H1 (cell line): Measurements from ENCODE around the gene SLC24A4. TPM values are rescaled to one million over a fixed set of nuclear protein-coding genes. Genes with fewer than 3 reads are reported as not detected.

Experiments used
- CTCF ChIA-PET: fragments of 300-600 bp; sonication (Branson Sonifier 250); formaldehyde crosslinking; loops from one replicate; lab custom pipeline; 2021; ENCODE audit not compliant: partially characterized antibody; lab: Charles Lee
- POLR2A ChIA-PET: fragments of 300-600 bp; sonication (Branson Sonifier 250); formaldehyde crosslinking; loops from one replicate; lab custom pipeline; 2021; ENCODE audit warnings: inconsistent platforms; ENCODE audit not compliant: partially characterized antibody; lab: Charles Lee
- DNase-seq, 2 experiments: peaks; one replicate each; pipeline versions ENCODE4 v3.0.0 to v3.0.0-alpha.2; 2010 to 2022; ENCODE audit warnings: low spot score in 2 of 2, low read depth in 1 of 2, mixed read lengths in 1 of 2
- FAIRE-seq: peaks from 2 replicates; lab custom pipeline; 2011; peaks lifted over from hg19 to GRCh38; lab: Jason Lieb, UNC
- H2AFZ ChIP-seq: 2 replicates; pipeline ENCODE4 v1.8.1; 2012; ENCODE audit warnings: low read length, inconsistent platforms
- H2AK5ac ChIP-seq: 2 replicates; pipeline ENCODE4 v1.6.1; 2013; ENCODE audit warnings: low read depth, low read length
- H2BK120ac ChIP-seq: replicated peaks from 2 replicates; pipeline ENCODE3; 2013; ENCODE audit warnings: low read depth, low read length, inconsistent platforms
- H2BK12ac ChIP-seq: 2 replicates; pipeline ENCODE4 v1.6.1; 2013; ENCODE audit warnings: low read depth, low read length
- H2BK15ac ChIP-seq: 2 replicates; pipeline ENCODE4 v1.6.1; 2013; ENCODE audit warnings: low read length
- H2BK20ac ChIP-seq: 2 replicates; pipeline ENCODE4 v1.6.1; 2013; ENCODE audit warnings: low read length
- H2BK5ac ChIP-seq: 2 replicates; pipeline ENCODE4 v1.6.1; 2013; ENCODE audit warnings: low read depth, low read length
- H3K14ac ChIP-seq: 2 replicates; pipeline ENCODE4 v1.6.1; 2013; ENCODE audit warnings: inconsistent platforms; ENCODE audit not compliant: insufficient read length
- H3K18ac ChIP-seq: 2 replicates; pipeline ENCODE4 v1.6.1; 2013; ENCODE audit warnings: low read length; ENCODE audit errors: extremely low read depth
- H3K23ac ChIP-seq: 2 replicates; pipeline ENCODE4 v1.6.1; 2013; ENCODE audit warnings: inconsistent platforms; ENCODE audit not compliant: insufficient read length
- H3K23me2 ChIP-seq: 2 replicates; pipeline ENCODE4 v1.6.1; 2013; ENCODE audit warnings: low read depth, low read length
- H3K27ac ChIP-seq: 2 replicates; pipeline ENCODE4 v1.6.1; 2011; ENCODE audit warnings: low read depth, low read length, inconsistent platforms
- H3K27me3 ChIP-seq, 4 experiments: replicated peaks in 1 of 4; 1 replicate in 1 of 4; 2 replicates in 3 of 4; pipeline versions ENCODE4 v1.6.1 to v1.8.1; 2011 to 2013; ENCODE audit warnings: low read length in 3 of 4, mild to moderate bottlenecking in 3 of 4, inconsistent platforms in 2 of 4, mixed read lengths in 2 of 4, moderate library complexity in 1 of 4; ENCODE audit not compliant: control insufficient read depth in 3 of 4, insufficient read depth in 3 of 4; ENCODE audit errors: extremely low read depth in 1 of 4
- H3K36me3 ChIP-seq, 4 experiments: 2 replicates each; pipeline versions ENCODE4 v1.6.1 to v1.8.1; 2011 to 2013; ENCODE audit warnings: mild to moderate bottlenecking in 4 of 4, low read length in 3 of 4, moderate library complexity in 2 of 4, control low read depth in 1 of 4, inconsistent platforms in 1 of 4; ENCODE audit not compliant: insufficient read depth in 4 of 4, control insufficient read depth in 2 of 4
- H3K4ac ChIP-seq: replicated peaks from 2 replicates; pipeline ENCODE3; 2013; ENCODE audit warnings: low read length, low read depth, mixed read lengths, inconsistent platforms; ENCODE audit not compliant: insufficient read length
- H3K4me1 ChIP-seq, 4 experiments: replicated peaks in 1 of 4; 1 replicate in 1 of 4; 2 replicates in 3 of 4; pipeline versions ENCODE4 v1.6.1 to v1.8.1; 2011 to 2013; ENCODE audit warnings: low read length in 3 of 4, inconsistent platforms in 2 of 4, mixed read lengths in 1 of 4; ENCODE audit not compliant: insufficient read depth in 4 of 4, control insufficient read depth in 3 of 4
- H3K4me2 ChIP-seq, 2 experiments: 2 replicates each; pipeline versions ENCODE4 v1.6.1 to v1.8.1; 2011 to 2013; ENCODE audit warnings: low read depth in 2 of 2, low read length in 2 of 2, control low read depth in 1 of 2, inconsistent platforms in 1 of 2, mild to moderate bottlenecking in 1 of 2; ENCODE audit not compliant: insufficient read depth in 1 of 2
- H3K4me3 ChIP-seq, 4 experiments: fragments of 200-600, 300-600 bp in 1 of 4; sonication (generic), shearing (Covaris generic), sonication (Bioruptor Twin) in 1 of 4; 2 replicates each; pipeline versions ENCODE4 v1.5.1 to v1.8.1; 2011 to 2016; ENCODE audit warnings: low read length in 4 of 4, low read depth in 3 of 4, control low read depth in 2 of 4, inconsistent platforms in 2 of 4, mild to moderate bottlenecking in 2 of 4, mixed read lengths in 1 of 4, moderate library complexity in 1 of 4; ENCODE audit not compliant: insufficient read depth in 2 of 4; ENCODE audit errors: extremely low read depth in 1 of 4
- H3K56ac ChIP-seq: replicated peaks from 2 replicates; pipeline ENCODE3; 2013; ENCODE audit warnings: low read depth, mild to moderate bottlenecking, mixed read lengths, low read length, inconsistent platforms; ENCODE audit not compliant: insufficient read length
- H3K79me1 ChIP-seq: 2 replicates; pipeline ENCODE4 v1.6.1; 2013; ENCODE audit warnings: low read depth, low read length, control low read depth
- H3K79me2 ChIP-seq, 2 experiments: 2 replicates each; pipeline versions ENCODE4 v1.6.1 to v1.8.1; 2012 to 2013; ENCODE audit warnings: low read length in 2 of 2, mild to moderate bottlenecking in 2 of 2, inconsistent platforms in 1 of 2; ENCODE audit not compliant: insufficient read depth in 2 of 2, control insufficient read depth in 1 of 2
- H3K9ac ChIP-seq, 4 experiments: replicated peaks in 1 of 4; 1 replicate in 1 of 4; 2 replicates in 3 of 4; pipeline versions ENCODE4 v1.6.1 to v1.8.1; 2011 to 2013; ENCODE audit warnings: low read depth in 3 of 4, low read length in 3 of 4, control low read depth in 2 of 4, mild to moderate bottlenecking in 2 of 4, moderate library complexity in 2 of 4, inconsistent platforms in 1 of 4; ENCODE audit errors: extremely low read depth in 1 of 4
- H3K9me3 ChIP-seq, 2 experiments: 2 replicates each; pipeline versions ENCODE4 v1.6.1 to v1.8.1; 2012 to 2013; ENCODE audit warnings: mild to moderate bottlenecking in 2 of 2, moderate library complexity in 2 of 2, control low read depth in 1 of 2, inconsistent platforms in 1 of 2, low read depth in 1 of 2, low read length in 1 of 2, mixed read lengths in 1 of 2; ENCODE audit not compliant: insufficient read depth in 2 of 2
- H4K20me1 ChIP-seq, 2 experiments: replicated peaks in 1 of 2; 2 replicates each; pipeline versions ENCODE3 to v1.8.1; 2011 to 2013; ENCODE audit warnings: inconsistent platforms in 2 of 2, low read length in 2 of 2, mild to moderate bottlenecking in 1 of 2; ENCODE audit not compliant: insufficient read depth in 2 of 2, control insufficient read depth in 1 of 2
- H4K5ac ChIP-seq: 2 replicates; pipeline ENCODE4 v1.6.1; 2013; ENCODE audit warnings: low read length, low read depth, mixed read lengths, inconsistent platforms; ENCODE audit not compliant: insufficient read length
- H4K8ac ChIP-seq: 2 replicates; pipeline ENCODE4 v1.8.0; 2013; ENCODE audit warnings: mild to moderate bottlenecking, moderate library complexity, low read length, inconsistent platforms; ENCODE audit not compliant: insufficient read depth; ENCODE audit errors: extremely low read depth
- H4K91ac ChIP-seq: replicated peaks from 2 replicates; pipeline ENCODE3; 2013; ENCODE audit warnings: low read length, mixed read lengths, inconsistent platforms; ENCODE audit not compliant: insufficient read length
- EGR1 ChIP-seq: IDR thresholded peaks from 2 replicates; pipeline ENCODE4 v1.6.1; 2011; ENCODE audit warnings: low read depth, low read length, borderline replicate concordance
- FOSL1 ChIP-seq: IDR thresholded peaks from 2 replicates; pipeline ENCODE4 v1.6.1; 2011; ENCODE audit warnings: mild to moderate bottlenecking, low read depth, low read length, moderate library complexity; ENCODE audit not compliant: insufficient read depth
- POLR2A ChIP-seq, 2 experiments: IDR thresholded peaks; 1 replicate in 1 of 2; 2 replicates in 1 of 2; pipeline ENCODE4 v1.6.1; 2011; ENCODE audit warnings: low read depth in 2 of 2, low read length in 2 of 2, mild to moderate bottlenecking in 2 of 2; ENCODE audit errors: control extremely low read depth in 1 of 2
- POLR2AphosphoS5 ChIP-seq: IDR thresholded peaks from 2 replicates; pipeline ENCODE4 v1.6.1; 2011; ENCODE audit warnings: low read depth, low read length
- TEAD4 ChIP-seq: IDR thresholded peaks from 2 replicates; pipeline ENCODE4 v1.6.1; 2012; ENCODE audit warnings: low read depth, low read length, inconsistent platforms, mixed read lengths
- ZNF274 ChIP-seq: IDR thresholded peaks from 2 replicates; pipeline ENCODE4 v1.7.0; 2012; ENCODE audit warnings: low read length, borderline replicate concordance; ENCODE audit errors: extremely low read depth
- WGBS, 2 experiments: shearing (Covaris generic) in 1 of 2; methylation state at CpG; one replicate each; pipeline versions ENCODE4 v1.1.6 to v1.1.7; 2013 to 2015; ENCODE audit warnings: low lambda C conversion rate in 2 of 2, mixed read lengths in 2 of 2, inconsistent platforms in 1 of 2, low coverage in 1 of 2, missing lambda C conversion rate in 1 of 2; ENCODE audit not compliant: insufficient replicate concordance in 2 of 2, insufficient coverage in 1 of 2, insufficient read length in 1 of 2; ENCODE audit errors: extremely low coverage in 1 of 2, missing lambda C conversion rate in 1 of 2; 5-methylcytosine and 5-hydroxymethylcytosine counted together
- polyA plus RNA-seq, 7 experiments: library from polyadenylated mRNA; depleted of rRNA in 3 of 7; stranded (reverse) in 5 of 7; unstranded in 2 of 7; fragments of >200 nt in 5 of 7; fragments of 200-250 nt in 2 of 7; gene quantifications; 1 replicate in 5 of 7; 2 replicates in 1 of 7; 4 replicates in 1 of 7; pipeline versions ENCODE4 v1.2.1 to v1.2.3, GENCODE V29; 2011 to 2013; ENCODE audit warnings: missing spikeins in 2 of 7, mixed read lengths in 2 of 7
- total RNA-seq: library from RNA; stranded (reverse); fragmentation: NEBNext Ultra II Directional; extraction: Animal tissue kit (Norgen Biotek cat#: 25700); gene quantifications from 2 replicates; pipeline ENCODE4 v1.2.1, GENCODE V29; 2021
- TF ChIP-seq, protein P1 (sequence below): IDR thresholded peaks from 2 replicates; pipeline ENCODE4 v1.6.1; 2011; ENCODE audit warnings: low read depth, mild to moderate bottlenecking, low read length; ENCODE audit not compliant: insufficient read depth
- TF ChIP-seq, protein P2 (sequence below): IDR thresholded peaks from 2 replicates; pipeline ENCODE4 v1.6.1; 2011; ENCODE audit warnings: low read length, improper control_type of control experiment

SLC24A4 gene
- total and polyA plus RNA-seq, 2 of the 8 experiments (the other 6 are each of a cell fraction or from before 2014, with no cell fraction given), result 0.27 to 0.89 TPM

DNA sequence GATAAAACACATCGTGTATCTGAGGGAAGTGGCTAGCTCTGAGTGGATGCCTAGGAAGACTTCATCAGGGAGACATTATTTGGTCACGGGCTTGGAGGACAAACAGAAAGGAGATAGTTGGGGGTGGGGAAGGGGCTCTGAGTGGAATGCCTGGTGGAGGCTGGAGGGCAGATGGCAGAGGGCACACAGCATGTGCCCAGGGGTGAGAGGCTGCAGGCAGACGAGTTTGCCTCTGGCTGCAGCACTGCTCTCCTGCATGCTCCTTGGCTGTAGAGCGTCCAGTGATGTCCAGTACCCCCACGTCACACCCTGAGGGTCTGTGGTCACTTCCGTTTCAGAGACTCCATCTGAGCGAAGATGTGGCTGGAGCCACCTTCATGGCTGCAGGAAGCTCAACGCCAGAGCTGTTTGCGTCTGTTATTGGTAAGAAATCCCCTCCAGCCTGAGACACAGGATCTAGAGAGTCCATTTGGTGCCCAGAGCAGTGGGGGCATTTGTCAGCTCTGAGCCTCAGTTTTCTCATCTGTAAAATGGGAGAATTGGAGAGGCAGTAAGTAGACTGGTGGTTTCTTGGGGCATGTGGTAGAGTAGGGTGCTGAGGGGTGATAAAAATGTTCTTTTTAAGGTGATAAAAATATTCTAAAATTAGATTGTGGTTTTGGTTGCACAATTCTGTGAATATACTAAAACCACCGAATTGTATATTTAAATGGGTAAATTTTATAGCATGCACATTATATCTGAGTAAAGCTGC lies 119.0 kb downstream of the SLC24A4 start:
- Histone ChIP-seq H4K5ac (no peak overlapping the region), H3K79me2 (no peaks in the 10 kb centered on the region), H2AFZ (no peak overlapping the region), H2BK12ac (no peak overlapping the region), H2BK120ac (no peak overlapping the region), H3K27ac (no peak overlapping the region), H2BK15ac (no peak overlapping the region), H2BK5ac (no peak overlapping the region), H3K79me1 (no peaks in the 10 kb centered on the region), H4K8ac (no peak overlapping the region), H3K4me2 (no peak overlapping the region), H2AK5ac (no peak overlapping the region), H3K36me3 (no peaks in the 10 kb centered on the region), H3K4me3 (no peak overlapping the region), H3K4ac (no peak overlapping the region), H3K4me1 (no peaks in the 10 kb centered on the region), H4K20me1 (peaks cover 0 to 2% of the 10 kb centered on the region in 2 experiments), H2BK20ac (no peak overlapping the region), H3K9ac (no peak overlapping the region), H3K56ac (no peak overlapping the region), H3K23ac (no peak overlapping the region), H3K14ac (no peak overlapping the region), H4K91ac (no peak overlapping the region), H3K27me3 (no peaks in the 10 kb centered on the region), H3K18ac (no peak overlapping the region), H3K9me3 (peaks cover 0 to 4% of the 10 kb centered on the region in 2 experiments; a peak in 2 of 4 replicates), H3K23me2 (peaks cover 2% of the 10 kb centered on the region; the same call in 1 of the 2 replicates)
- TF ChIP-seq, protein P1, sequence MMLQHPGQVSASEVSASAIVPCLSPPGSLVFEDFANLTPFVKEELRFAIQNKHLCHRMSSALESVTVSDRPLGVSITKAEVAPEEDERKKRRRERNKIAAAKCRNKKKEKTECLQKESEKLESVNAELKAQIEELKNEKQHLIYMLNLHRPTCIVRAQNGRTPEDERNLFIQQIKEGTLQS, result no peak
- TF ChIP-seq FOSL1 (no peak), POLR2A (IDR thresholded peaks at IDR 0.05; ENCODE audit: control extremely low read depth in 1 of 2, low read depth in 2 of 2, low read length in 2 of 2) (no peak), EGR1 (no peak), ZNF274 (no peak), TEAD4 (no peak), POLR2AphosphoS5 (no peak)
- TF ChIP-seq, protein P2, sequence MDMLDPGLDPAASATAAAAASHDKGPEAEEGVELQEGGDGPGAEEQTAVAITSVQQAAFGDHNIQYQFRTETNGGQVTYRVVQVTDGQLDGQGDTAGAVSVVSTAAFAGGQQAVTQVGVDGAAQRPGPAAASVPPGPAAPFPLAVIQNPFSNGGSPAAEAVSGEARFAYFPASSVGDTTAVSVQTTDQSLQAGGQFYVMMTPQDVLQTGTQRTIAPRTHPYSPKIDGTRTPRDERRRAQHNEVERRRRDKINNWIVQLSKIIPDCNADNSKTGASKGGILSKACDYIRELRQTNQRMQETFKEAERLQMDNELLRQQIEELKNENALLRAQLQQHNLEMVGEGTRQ, result no peak
- 92% methylated on average over 10 of the region's 10 CpGs; no CpG with 5 or more reads in 1 of the 2 experiments for WGBS, 2 experiments
- FAIRE-seq, result no peak
- DNase-seq, result no peak
- ChIA-PET POLR2A (no interaction called here), CTCF (no interaction called here)
